Activated T-cell treated with anti-CD3 and anti-CD28 coated beads, Interleukin-2, amount 50 U/mL, for 4 hours (primary cell): ENCODE results near the gene YAE1. TPM values are rescaled to one million over a fixed set of nuclear protein-coding genes. Genes with fewer than 3 reads are reported as not detected.
A peak's percentile ranks its signal among the peaks of the same experiment; 100 is the strongest.

ENCODE experiments used
- ATAC-seq, 2 donors: fragments of 200-7000 bp; cut with Tn5 transposase; one replicate each; pipeline ENCODE4 v1.10.0; 2021
- DNase-seq: peaks from one replicate; pipeline ENCODE4 v3.0.0-alpha.2; 2020
- H3K27me3 Mint-ChIP-seq: one replicate; pipeline ENCODE4 v1.8.0; 2021; ENCODE audit warnings: low read depth, mixed read lengths
- H3K36me3 Mint-ChIP-seq: one replicate; pipeline ENCODE4 v1.8.0; 2022; ENCODE audit warnings: mixed read lengths; ENCODE audit not compliant: insufficient read depth
- H3K4me1 Mint-ChIP-seq: one replicate; pipeline ENCODE4 v1.8.0; 2021; ENCODE audit warnings: low read depth, mixed read lengths
- H3K4me3 Mint-ChIP-seq: one replicate; pipeline ENCODE4 v1.8.0; 2021; ENCODE audit warnings: mild to moderate bottlenecking, moderate library complexity, mixed read lengths
- H3K9me3 Mint-ChIP-seq: one replicate; pipeline ENCODE4 v1.8.0; 2021; ENCODE audit warnings: mixed read lengths
- total RNA-seq, 3 donors: library from RNA; stranded (reverse); gene quantifications; one replicate each; pipeline ENCODE4 v1.2.1, GENCODE V29; 2021

YAE1 gene
- total RNA-seq, 3 donors from 2014 or later: 9.2 to 11.3 (median 9.3) TPM

DNA sequence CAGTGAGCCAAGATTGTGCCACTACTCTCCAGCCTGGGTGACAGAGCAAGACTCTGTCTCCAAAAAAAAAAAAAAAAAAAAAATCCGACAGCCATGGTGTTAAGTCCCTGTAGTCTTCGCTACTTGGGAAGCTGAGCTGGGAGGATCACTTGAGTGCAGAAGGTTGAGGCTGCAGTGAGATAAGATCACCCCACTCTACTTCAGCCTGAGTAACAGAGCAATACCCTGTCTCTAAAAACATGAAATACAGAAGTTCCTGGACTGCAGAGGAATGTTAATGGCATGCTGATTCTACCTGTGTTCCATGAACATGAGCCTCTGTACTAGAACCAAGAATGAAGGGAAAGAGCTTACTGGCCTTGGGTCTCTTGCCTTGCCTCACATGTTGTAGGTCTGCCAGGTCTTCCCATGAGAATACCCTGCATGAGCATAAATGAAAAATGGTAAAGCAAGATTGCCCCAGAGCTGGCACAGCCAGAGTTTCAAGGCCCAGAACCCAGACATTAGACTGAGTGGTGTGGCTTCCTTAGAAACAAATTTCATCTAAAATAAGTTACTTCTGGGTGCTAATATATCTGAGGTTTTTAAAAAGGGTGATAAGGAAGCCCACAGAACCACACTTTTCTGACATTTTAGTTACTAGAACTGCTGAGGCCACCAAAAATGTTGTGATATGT is 8.6 kb downstream of the YAE1 start:
- no peaks in the 10 kb centered on the region for H3K4me1 Mint-ChIP-seq
- H3K4me3 Mint-ChIP-seq: no peak overlapping the region
- no peaks in the 10 kb centered on the region for H3K27me3 Mint-ChIP-seq
- peaks cover 9% of the 10 kb centered on the region for H3K36me3 Mint-ChIP-seq
- ATAC-seq (no peak), DNase-seq (no peak)
- no peaks in the 10 kb centered on the region for H3K9me3 Mint-ChIP-seq

DNA sequence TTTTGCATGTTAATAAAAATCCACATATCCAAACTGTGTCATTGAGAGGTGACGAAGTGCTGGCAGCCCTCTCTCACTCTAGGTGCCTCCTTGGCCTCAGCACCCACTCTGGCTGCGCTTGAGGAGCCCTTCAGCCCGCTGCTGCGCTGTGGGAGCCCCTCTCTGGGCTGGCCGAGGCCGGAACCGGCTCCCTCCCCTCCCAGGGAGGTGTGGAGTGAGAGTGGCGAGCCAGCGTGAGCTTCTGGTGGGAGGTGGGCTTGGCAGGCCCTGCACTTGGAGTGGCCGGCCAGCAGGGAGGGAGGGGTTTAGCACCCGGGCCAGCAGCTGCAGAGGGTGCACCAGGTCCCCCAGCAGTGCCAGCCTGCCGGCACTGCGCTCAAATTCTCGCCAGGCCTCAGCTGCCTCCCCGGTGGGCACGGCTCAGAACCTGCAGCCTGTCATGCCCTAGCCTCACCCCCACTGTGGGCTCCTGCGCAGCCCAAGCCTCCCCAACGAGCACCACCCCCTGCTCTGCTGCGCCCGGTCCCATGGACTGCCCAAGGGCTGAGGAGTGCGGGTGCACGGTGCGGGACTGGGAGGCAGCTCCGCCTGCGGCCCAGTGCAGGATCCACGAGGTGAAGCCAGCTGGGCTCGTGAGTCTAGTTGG is 11.1 kb downstream of the YAE1 start:
- DNase-seq: no peak
- H3K4me1 Mint-ChIP-seq: peaks cover 6% of the 10 kb centered on the region
- peaks cover 6% of the 10 kb centered on the region for H3K36me3 Mint-ChIP-seq
- H3K4me3 Mint-ChIP-seq: no peak overlapping the region
- no peaks in the 10 kb centered on the region for H3K27me3 Mint-ChIP-seq
- no peak for ATAC-seq
- no peaks in the 10 kb centered on the region for H3K9me3 Mint-ChIP-seq

DNA sequence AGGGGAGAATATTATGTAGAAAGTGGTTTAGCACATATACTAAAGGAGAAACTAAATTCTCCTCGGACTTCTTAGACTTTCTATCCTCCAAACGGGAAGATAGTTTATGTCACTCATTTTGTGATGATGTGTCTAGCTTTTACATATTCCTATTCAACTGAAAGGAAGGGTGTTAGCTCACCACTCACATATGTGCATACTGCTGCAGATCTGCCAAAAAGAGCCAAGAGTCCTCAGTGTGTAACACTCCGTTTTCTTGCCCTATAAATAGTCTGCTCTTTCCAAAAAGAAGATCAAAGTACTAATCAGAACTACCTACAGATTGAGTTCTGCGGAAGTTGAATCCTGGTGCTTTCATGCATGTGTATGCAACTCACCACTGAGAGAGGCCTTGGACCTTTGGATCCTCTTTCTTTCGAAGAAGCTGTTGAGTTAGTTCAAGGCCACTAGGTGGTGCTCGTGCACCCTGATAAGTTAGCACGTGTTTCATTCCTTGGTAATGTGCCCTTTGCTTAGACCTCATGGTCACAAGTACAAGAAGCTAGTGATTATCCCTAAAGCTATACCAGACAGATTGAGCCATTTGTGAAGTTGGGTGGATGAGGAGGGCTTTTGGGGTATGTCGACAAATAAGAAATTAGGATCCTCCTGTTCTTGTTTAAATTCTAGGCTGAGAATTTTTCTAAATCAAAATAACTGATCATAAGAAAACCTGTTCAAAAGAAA is 14.1 kb downstream of the YAE1 start:
- no peaks in the 10 kb centered on the region for H3K27me3 Mint-ChIP-seq
- H3K9me3 Mint-ChIP-seq: no peaks in the 10 kb centered on the region
- ATAC-seq (peak; percentile 92 to 93), DNase-seq (peak; percentile 75)
- H3K4me1 Mint-ChIP-seq: peaks cover 6% of the 10 kb centered on the region
- no peak overlapping the region for H3K4me3 Mint-ChIP-seq
- H3K36me3 Mint-ChIP-seq: peaks cover 3% of the 10 kb centered on the region

DNA sequence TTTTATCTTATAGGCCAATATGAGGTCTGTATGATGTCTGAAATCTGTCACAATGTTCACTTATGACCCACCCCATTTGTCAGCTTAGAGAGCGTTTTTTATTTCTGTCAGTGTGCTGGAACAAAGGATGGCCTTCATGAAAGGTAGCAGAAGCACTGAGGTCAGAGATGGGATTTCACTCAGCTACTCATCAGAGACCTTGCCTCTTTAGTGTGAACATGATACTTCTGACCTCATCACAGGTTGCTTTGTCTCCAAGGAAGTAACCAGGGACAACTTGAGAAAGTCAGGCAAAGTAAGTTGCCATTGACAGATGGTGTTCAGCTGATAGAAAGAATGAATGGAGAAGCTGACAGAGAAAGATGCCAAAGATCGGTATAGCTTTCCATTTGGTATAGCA is 16.3 kb downstream of the YAE1 start:
- no peaks in the 10 kb centered on the region for H3K9me3 Mint-ChIP-seq
- no peaks in the 10 kb centered on the region for H3K27me3 Mint-ChIP-seq
- H3K36me3 Mint-ChIP-seq: no peaks in the 10 kb centered on the region
- no peak overlapping the region for H3K4me3 Mint-ChIP-seq
- DNase-seq (no peak), ATAC-seq (no peak)
- peaks cover 8% of the 10 kb centered on the region for H3K4me1 Mint-ChIP-seq

DNA sequence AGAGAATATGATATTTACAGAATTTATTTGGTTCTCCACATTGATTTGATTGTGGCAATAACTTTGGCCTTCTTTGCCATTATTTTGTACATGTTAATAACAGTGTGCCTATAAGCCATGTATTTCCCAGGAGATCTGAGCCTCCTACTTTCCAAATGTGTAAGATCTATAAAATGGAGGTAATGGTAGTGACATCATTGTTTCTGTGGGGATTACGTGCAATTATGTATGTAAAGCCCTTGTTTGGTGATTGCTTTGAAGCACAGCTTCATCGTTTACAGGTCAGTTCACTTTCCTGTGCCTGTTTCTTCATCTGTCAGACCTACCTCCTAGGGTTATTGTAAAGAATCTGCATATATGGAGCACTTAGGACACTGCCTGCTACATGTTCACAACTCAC is 17.3 kb downstream of the YAE1 start:
- H3K4me1 Mint-ChIP-seq: peaks cover 15% of the 10 kb centered on the region
- no peak for DNase-seq
- no peak for ATAC-seq
- no peaks in the 10 kb centered on the region for H3K9me3 Mint-ChIP-seq
- no peak overlapping the region for H3K4me3 Mint-ChIP-seq
- H3K27me3 Mint-ChIP-seq: no peaks in the 10 kb centered on the region
- H3K36me3 Mint-ChIP-seq: no peaks in the 10 kb centered on the region

DNA sequence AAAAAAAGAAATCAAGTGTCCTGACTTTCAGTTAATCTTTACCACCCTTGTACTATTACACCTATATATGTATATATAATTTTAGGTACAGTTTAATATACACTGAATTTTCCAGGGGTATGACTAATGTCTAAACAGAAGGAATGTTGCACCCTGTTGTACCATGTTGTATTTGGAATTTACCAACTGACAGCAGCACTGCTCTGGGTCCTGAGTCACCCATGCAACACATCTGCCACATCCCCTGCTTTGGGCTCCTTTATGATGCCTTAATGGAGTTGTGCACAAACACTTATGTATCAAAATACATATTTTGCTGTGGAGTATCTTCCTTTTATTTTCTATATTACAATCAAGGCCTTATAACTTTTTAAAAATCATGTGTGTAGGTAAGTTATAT is 21.2 kb downstream of the YAE1 start:
- H3K36me3 Mint-ChIP-seq: no peaks in the 10 kb centered on the region
- no peak overlapping the region for H3K4me3 Mint-ChIP-seq
- H3K27me3 Mint-ChIP-seq: no peaks in the 10 kb centered on the region
- peaks cover 5% of the 10 kb centered on the region for H3K9me3 Mint-ChIP-seq
- DNase-seq (no peak), ATAC-seq (no peak)
- H3K4me1 Mint-ChIP-seq: peaks cover 39% of the 10 kb centered on the region

DNA sequence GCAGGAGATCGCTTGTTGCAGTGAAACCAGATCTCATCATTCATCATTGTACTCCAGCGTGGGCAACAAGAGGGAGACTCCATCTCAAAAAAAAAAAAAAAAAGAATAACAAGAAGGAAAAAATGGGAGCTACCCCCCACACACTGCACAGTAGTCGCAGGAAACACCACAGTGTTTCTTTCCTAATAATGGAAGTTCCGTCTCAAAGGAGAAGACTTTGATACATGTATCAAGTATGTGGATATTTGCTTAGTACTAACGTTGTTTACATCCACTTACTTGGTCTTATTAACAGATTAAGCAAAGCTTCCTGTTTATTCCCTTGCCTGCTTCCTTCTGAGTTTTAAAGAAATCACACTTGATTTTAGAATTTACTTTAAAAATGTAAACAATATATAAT is 22.2 kb downstream of the YAE1 start:
- Mint-ChIP-seq H3K4me3 (no peak overlapping the region), H3K4me1 (peaks cover 44% of the 10 kb centered on the region), H3K36me3 (no peaks in the 10 kb centered on the region), H3K9me3 (peaks cover 5% of the 10 kb centered on the region), H3K27me3 (no peaks in the 10 kb centered on the region)
- ATAC-seq (no peak), DNase-seq (no peak)

DNA sequence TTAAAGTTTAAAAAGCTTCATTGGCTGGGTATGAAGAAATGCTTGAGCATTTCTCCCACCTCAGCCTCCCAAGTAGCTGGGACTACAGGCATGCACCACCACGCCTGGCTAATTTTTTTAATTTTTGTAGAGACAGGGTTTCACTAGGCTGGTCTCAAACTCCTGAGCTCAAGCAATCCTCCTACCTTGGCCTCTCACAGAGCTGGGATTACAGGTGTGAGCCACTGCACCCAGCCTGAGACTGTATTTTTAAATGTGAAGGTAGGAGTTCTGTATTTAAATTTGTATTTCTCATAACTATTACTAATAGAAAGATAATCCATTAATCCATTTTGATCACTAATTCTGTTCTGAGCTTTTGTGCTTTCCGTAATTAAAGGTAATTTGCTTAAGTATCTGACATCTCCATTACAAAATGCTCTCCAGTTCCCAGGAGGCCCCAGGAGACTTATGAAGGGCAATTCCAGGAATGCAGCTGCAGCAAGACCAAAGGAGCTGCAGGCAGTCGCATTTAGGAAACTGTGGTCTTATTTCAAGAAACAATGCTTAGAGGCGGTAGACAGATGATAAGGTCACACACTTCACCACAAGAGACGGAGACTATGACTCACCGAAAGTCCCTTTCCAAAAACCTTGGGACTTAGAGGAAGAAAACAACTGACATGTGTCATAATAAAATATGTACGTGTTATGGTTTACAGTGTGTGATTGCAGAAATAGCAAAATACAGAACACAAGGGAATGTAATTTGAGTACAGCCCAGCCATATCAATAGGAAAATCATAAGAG is 23.3 kb downstream of the YAE1 start:
- Mint-ChIP-seq H3K36me3 (no peaks in the 10 kb centered on the region), H3K9me3 (peaks cover 5% of the 10 kb centered on the region), H3K4me1 (peaks cover 49% of the 10 kb centered on the region), H3K27me3 (no peaks in the 10 kb centered on the region), H3K4me3 (peak overlapping the region; percentile 11)
- ATAC-seq (peak; percentile 87 to 89), DNase-seq (peak; percentile 53)

DNA sequence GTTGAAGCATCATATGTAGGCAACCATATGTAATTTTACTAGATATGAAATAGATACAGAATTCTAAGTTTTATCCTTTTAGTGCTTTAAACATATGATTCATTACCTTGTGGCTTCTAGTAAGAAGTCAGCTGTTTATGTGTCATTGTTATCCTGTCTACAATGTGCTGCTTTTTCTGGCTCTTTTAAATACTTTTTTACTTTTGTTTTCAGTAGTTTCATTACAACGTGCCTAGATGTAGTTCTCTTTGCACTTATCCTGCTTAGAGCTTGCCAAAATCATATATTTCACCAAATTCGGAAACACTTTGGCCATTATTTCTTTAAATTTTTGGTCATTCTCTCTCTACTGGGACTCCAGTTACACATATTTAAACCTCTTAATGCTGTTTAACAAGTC is 26.4 kb downstream of the YAE1 start:
- ATAC-seq: peak; percentile 76 to 79
- H3K4me1 Mint-ChIP-seq: peaks cover 46% of the 10 kb centered on the region
- no peak for DNase-seq
- no peak overlapping the region for H3K4me3 Mint-ChIP-seq
- peaks cover 5% of the 10 kb centered on the region for H3K9me3 Mint-ChIP-seq
- no peaks in the 10 kb centered on the region for H3K36me3 Mint-ChIP-seq
- H3K27me3 Mint-ChIP-seq: no peaks in the 10 kb centered on the region

DNA sequence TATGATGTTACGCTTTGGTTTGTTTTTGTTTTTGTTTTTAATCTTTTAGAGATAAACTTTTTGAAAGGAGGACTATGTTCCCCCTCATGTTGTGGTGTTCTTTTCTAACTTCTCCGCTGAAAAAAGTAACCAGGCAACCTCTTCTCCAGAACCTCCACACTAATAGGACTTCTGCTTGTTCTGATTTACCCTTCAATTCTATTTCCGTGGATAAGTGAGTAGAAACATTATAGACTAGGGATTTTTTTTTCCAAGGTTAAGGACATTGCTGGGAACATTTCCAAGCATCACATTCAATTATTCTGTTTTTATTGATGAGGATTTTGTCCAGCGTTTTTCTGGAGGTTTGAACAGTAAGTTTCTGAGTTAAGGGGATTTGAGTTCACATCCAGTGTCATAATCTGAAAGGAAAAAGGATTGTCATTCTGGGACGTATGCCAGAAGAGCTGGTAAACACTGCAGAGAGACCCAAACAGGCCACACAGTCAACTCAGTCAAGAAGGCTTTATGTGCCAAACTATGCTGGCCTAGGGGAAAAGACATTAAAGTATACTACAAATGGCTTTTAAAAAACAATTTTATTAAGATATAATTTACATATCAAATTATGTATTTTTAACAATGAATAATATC is 28.9 kb downstream of the YAE1 start:
- H3K9me3 Mint-ChIP-seq: peaks cover 5% of the 10 kb centered on the region
- no peaks in the 10 kb centered on the region for H3K36me3 Mint-ChIP-seq
- DNase-seq (no peak), ATAC-seq (no peak)
- H3K4me1 Mint-ChIP-seq: peaks cover 31% of the 10 kb centered on the region
- H3K4me3 Mint-ChIP-seq: no peak overlapping the region
- no peaks in the 10 kb centered on the region for H3K27me3 Mint-ChIP-seq

DNA sequence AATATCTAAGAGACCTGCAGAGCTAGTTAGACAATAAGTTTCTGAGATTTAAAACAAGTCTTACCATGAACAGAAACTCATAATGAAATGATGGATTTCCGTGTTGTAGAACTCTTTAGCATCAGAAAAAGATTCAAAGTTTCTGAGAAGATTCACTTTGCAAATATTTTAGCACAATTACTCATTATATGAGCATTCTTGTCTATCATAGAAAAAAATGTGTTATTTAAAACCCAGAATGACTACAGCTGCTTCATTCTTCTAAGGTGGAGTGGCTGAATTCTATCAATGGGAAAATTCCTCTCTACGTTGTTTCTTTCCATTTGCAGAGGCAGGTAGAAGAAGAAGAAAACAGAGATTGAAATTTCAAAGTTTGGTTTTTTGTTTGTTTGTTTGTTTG is 36.1 kb downstream of the YAE1 start:
- H3K9me3 Mint-ChIP-seq: no peaks in the 10 kb centered on the region
- H3K27me3 Mint-ChIP-seq: no peaks in the 10 kb centered on the region
- no peak for ATAC-seq
- peaks cover 3% of the 10 kb centered on the region for H3K36me3 Mint-ChIP-seq
- peaks cover 33% of the 10 kb centered on the region for H3K4me1 Mint-ChIP-seq
- H3K4me3 Mint-ChIP-seq: no peak overlapping the region
- no peak for DNase-seq

DNA sequence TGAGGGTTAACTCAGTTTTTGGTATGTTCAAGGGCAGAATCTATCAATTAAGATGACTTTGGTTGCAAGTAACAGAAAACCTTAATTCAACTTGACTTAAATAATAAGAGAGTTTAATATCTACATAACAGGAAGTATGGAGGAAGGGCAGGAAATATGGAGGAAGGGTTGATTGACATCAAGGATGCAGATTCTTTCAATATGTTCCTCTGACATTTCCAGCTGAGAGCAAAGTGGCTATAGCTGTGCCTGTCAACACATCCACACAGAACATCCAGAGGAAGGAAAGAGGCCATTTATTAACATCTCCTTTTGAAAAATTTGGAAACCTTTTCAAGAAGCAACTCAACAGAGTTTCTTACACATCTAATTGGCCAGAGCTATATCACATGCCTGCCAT is 37.7 kb downstream of the YAE1 start:
- ATAC-seq: no peak
- H3K27me3 Mint-ChIP-seq: no peaks in the 10 kb centered on the region
- H3K4me3 Mint-ChIP-seq: no peak overlapping the region
- H3K9me3 Mint-ChIP-seq: no peaks in the 10 kb centered on the region
- H3K36me3 Mint-ChIP-seq: peaks cover 3% of the 10 kb centered on the region
- DNase-seq: no peak
- peaks cover 43% of the 10 kb centered on the region for H3K4me1 Mint-ChIP-seq

DNA sequence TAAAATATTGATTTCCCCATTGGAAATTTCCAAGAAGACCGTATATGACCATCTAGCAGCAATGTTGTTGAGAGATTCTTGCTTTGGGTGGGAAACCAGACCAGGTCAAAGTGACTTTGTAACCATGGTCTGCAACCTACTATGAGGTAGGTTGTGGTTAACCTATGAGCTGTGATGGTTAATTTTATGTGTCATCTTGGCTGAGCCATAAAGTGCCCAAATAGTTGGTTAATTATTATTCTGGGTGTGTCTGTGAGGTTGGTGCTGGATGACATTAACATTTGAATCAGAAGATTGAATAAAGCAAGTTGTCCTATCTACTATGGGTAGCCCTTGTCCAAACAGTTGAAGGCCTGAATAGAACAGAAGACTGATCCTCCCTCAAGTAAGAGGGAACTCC is 38.9 kb downstream of the YAE1 start:
- no peak for DNase-seq
- Mint-ChIP-seq H3K36me3 (peaks cover 3% of the 10 kb centered on the region), H3K27me3 (peaks cover 6% of the 10 kb centered on the region), H3K4me3 (no peak overlapping the region), H3K9me3 (no peaks in the 10 kb centered on the region), H3K4me1 (peaks cover 52% of the 10 kb centered on the region)
- ATAC-seq: peak; percentile 48 to 56

DNA sequence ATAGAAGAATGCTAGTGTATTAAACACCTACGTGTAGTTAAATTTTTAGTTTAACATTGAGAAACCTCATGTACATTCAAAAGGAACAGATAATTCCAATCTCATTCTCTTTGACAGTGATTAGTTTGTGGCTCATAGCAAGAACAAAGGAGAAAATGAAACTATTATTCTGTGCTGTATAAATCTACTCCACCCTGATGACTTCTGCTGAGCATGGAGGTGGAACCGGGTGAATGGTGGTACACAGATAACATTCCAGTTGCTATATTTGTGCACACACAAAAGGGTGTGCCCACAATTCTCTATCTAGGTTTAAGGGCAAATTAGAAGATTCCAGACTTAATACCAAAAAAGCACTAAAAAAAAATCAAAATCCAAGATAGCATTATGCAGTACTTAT is 40.1 kb downstream of the YAE1 start:
- H3K4me3 Mint-ChIP-seq: no peak overlapping the region
- H3K9me3 Mint-ChIP-seq: no peaks in the 10 kb centered on the region
- H3K36me3 Mint-ChIP-seq: peaks cover 3% of the 10 kb centered on the region
- peaks cover 14% of the 10 kb centered on the region for H3K27me3 Mint-ChIP-seq
- ATAC-seq (peak in 1 of 2 donors; percentile 38), DNase-seq (no peak)
- peaks cover 55% of the 10 kb centered on the region for H3K4me1 Mint-ChIP-seq
